SU-DHL-6 (cell line): ENCODE data around the gene CFAP210.

Experiments
- CTCF ChIP-seq: fragments of 200-600 bp; sonication (generic); IDR thresholded peaks from one replicate; pipeline ENCODE4 v1.5.1; 2017; ENCODE audit warnings: antibody characterized with exemption, mild to moderate bottlenecking, low read length, moderate library complexity; ENCODE audit not compliant: insufficient read depth, poor library complexity, severe bottlenecking
- EZH2phosphoT487 ChIP-seq: fragments of 200-600 bp; sonication (generic), shearing (Covaris generic); conservative IDR thresholded peaks from 2 replicates; pipeline ENCODE4 v1.6.1; 2018; ENCODE audit warnings: mild to moderate bottlenecking, antibody characterized with exemption, low read length, moderate library complexity, mixed read lengths

DNA sequence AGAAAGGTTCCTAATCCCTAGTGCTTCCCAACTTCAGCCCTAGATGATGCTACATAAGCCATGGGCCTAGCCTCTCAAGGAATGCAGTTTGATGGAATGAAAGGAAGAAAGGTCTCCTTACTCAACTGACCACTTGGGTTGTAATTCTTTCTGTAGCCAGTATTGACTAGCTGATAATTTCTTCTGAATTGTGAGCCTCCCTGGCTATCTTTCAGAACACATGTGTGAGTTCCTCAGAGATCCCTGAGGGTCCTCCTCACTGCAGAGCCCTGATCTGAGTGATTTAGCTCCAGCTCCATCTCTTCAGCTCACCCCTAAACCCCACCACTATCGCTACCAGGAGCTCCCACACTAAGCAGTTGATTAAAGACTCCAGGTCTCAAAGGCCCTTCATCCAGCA lies 31.5 kb downstream of the CFAP210 start:
- TF ChIP-seq CTCF: no peak
- no peak for TF ChIP-seq EZH2phosphoT487
